Tibial artery (tissue), 4 donors: ENCODE results near the gene AMPD2.
A peak's percentile ranks its signal among the peaks of the same experiment; 100 is the strongest.

ENCODE experiments used
- DNase-seq, 2 donors: peaks; one replicate each; pipeline ENCODE4 v3.0.0-alpha.2; 2019
- H3K27ac ChIP-seq, 2 donors: fragments of 200-600 bp; sonication (generic) in 1 of 2; 1 replicate in 1 of 2; 2 replicates in 1 of 2; pipeline ENCODE4 v1.5.1; 2018 to 2019; ENCODE audit warnings: mild to moderate bottlenecking in 1 of 2
- H3K27me3 ChIP-seq, 2 donors: fragments of 200-600 bp; sonication (generic) in 1 of 2; one replicate each; pipeline versions ENCODE4 v1.5.1 to v1.6.0; 2016 to 2019
- H3K36me3 ChIP-seq, 3 donors: fragments of 200-600 bp; sonication (generic) in 2 of 3; one replicate each; pipeline ENCODE4 v1.5.1; 2016 to 2019; ENCODE audit warnings: mild to moderate bottlenecking in 2 of 3
- H3K4me1 ChIP-seq, 4 donors: fragments of 200-600 bp; sonication (generic) in 2 of 4; 1 replicate in 3 of 4; 2 replicates in 1 of 4; pipeline ENCODE4 v1.5.1; 2016 to 2019
- H3K4me3 ChIP-seq, 2 donors: fragments of 200-600 bp; sonication (generic) in 1 of 2; 1 replicate in 1 of 2; 2 replicates in 1 of 2; pipeline ENCODE4 v1.5.1; 2018 to 2019; ENCODE audit warnings: mild to moderate bottlenecking in 2 of 2
- H3K9me3 ChIP-seq, 3 donors: fragments of 200-600 bp; sonication (generic) in 1 of 3; one replicate each; pipeline ENCODE4 v1.5.1; 2016 to 2019
- intact Hi-C: fragments of 100-400 bp; cut with DNase I; formaldehyde crosslinking; loops from one replicate; pipeline ENCODE4 v1.15.0; 2023; ENCODE audit warnings: low total_unique reads
- TF ChIP-seq, protein P1 (sequence below), 2 experiments: fragments of 200-600 bp in 1 of 2; fragments of 450-650 bp in 1 of 2; IDR thresholded peaks; one replicate each; pipeline ENCODE4 v1.5.1; 2017 to 2019; ENCODE audit warnings: antibody characterized with exemption in 2 of 2, mild to moderate bottlenecking in 1 of 2, moderate library complexity in 1 of 2

Gene AMPD2

GRCh38 chr1:109649491-109649914, 29.9 kb downstream of the AMPD2 start:
- TF ChIP-seq, protein P1, sequence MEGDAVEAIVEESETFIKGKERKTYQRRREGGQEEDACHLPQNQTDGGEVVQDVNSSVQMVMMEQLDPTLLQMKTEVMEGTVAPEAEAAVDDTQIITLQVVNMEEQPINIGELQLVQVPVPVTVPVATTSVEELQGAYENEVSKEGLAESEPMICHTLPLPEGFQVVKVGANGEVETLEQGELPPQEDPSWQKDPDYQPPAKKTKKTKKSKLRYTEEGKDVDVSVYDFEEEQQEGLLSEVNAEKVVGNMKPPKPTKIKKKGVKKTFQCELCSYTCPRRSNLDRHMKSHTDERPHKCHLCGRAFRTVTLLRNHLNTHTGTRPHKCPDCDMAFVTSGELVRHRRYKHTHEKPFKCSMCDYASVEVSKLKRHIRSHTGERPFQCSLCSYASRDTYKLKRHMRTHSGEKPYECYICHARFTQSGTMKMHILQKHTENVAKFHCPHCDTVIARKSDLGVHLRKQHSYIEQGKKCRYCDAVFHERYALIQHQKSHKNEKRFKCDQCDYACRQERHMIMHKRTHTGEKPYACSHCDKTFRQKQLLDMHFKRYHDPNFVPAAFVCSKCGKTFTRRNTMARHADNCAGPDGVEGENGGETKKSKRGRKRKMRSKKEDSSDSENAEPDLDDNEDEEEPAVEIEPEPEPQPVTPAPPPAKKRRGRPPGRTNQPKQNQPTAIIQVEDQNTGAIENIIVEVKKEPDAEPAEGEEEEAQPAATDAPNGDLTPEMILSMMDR (IDR thresholded peaks at IDR 0.05) = peak; percentile 14 to 16
- no peaks in the 10 kb centered on the region for H3K9me3 ChIP-seq
- H3K27me3 ChIP-seq = no peaks in the 10 kb centered on the region
- H3K4me1 ChIP-seq = peaks cover 0 to 16% (median 0%) of the 10 kb centered on the region in 4 donors
- no peak overlapping the region for H3K27ac ChIP-seq
- H3K4me3 ChIP-seq = no peak overlapping the region
- H3K36me3 ChIP-seq = no peaks in the 10 kb centered on the region
- no peak for DNase-seq
- intact Hi-C loops = no loop called here

DNA sequence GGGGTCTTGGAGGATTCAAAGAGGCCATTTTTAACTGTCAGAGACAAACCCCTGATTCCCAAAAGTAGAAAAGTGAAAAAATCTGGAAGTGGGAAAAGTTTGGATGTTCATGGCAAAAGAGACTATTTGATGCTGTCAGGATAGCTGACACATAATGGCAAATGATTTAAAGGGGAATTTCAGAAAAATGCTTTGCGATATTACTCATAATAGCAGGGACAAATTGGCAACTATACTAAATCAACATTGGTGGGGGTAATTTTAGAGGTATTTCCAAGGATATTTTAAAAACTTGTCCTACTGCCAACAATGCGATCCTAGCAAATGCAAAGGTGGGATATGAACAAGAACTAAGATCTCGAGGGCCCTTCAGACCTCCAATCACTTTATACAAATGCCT, 31.0 kb downstream of the AMPD2 start:
- no peak for DNase-seq
- TF ChIP-seq, protein P1 (IDR thresholded peaks at IDR 0.05) = no peak

DNA sequence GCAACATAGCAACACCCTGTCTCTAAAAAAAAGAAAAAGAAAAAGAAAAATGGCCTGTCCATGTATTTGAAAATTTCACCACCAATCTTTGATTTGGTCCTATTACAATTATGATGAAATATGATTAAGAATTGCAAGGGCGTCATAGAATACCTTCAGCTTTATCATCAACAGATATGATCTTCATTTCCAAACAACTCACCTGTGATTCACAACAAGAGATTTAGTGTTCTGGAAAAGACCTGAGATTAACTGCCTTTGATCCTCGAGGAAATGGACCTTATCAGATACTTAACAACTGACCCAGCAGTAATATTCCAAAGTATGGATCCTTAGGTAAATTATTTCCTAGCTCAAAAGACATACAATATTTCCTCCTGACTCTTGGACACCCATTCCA, 32.8 kb downstream of the AMPD2 start:
- TF ChIP-seq, protein P1 (IDR thresholded peaks at IDR 0.05) = no peak
- intact Hi-C loops = loop anchor here (10.0 kb wide), 1 partner anchor 272 kb away; no protein-coding TSS in a partner anchor

More for the DNA sequence above, 31.0 kb downstream of the AMPD2 start:
- intact Hi-C loops = loop anchor here (10.0 kb wide), 1 partner anchor 274 kb away; no protein-coding TSS in a partner anchor
- Histone ChIP-seq H3K27ac (no peak overlapping the region), H3K4me3 (no peak overlapping the region), H3K36me3 (no peaks in the 10 kb centered on the region), H3K4me1 (peaks cover 0 to 27% (median 7%) of the 10 kb centered on the region in 4 donors), H3K9me3 (no peaks in the 10 kb centered on the region), H3K27me3 (no peaks in the 10 kb centered on the region)

DNA sequence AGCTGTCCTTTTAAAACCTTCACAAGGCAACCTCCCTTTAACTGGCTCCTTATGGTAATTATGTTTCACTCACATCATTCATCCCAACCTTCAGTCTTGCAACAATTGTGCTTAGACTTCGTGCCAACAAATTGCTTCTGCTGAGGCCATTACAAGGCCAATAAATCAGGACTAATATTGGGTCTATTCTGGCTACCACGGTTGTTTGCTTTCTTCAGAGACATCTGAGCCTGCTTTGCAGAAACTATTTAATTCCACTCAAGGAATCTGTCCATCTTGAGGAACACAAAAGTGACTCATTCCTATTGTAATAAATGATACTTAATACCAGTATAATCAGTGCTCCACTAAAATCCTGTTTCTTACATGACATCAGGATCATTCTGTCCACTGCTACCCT, 33.7 kb downstream of the AMPD2 start:
- Histone ChIP-seq H3K9me3 (no peaks in the 10 kb centered on the region), H3K4me3 (no peak overlapping the region), H3K27ac (no peak overlapping the region), H3K27me3 (no peaks in the 10 kb centered on the region), H3K36me3 (peaks cover 0 to 8% (median 0%) of the 10 kb centered on the region in 3 donors), H3K4me1 (peaks cover 0 to 35% (median 13%) of the 10 kb centered on the region in 4 donors)
- DNase-seq = no peak
- intact Hi-C loops = loop anchor here (10.0 kb wide), 1 partner anchor 271 kb away; no protein-coding TSS in a partner anchor
- TF ChIP-seq, protein P1 (IDR thresholded peaks at IDR 0.05) = no peak

More for the DNA sequence above, 32.8 kb downstream of the AMPD2 start:
- Histone ChIP-seq H3K27ac (no peak overlapping the region), H3K27me3 (no peaks in the 10 kb centered on the region), H3K36me3 (no peaks in the 10 kb centered on the region), H3K4me3 (no peak overlapping the region), H3K4me1 (peaks cover 0 to 35% (median 13%) of the 10 kb centered on the region in 4 donors), H3K9me3 (no peaks in the 10 kb centered on the region)
- no peak for DNase-seq

- peak in 1 of 2 donors; percentile 35 for DNase-seq
- peak overlapping the region; percentile 92 to 93 for H3K27ac ChIP-seq
- no peak overlapping the region for H3K4me3 ChIP-seq
- intact Hi-C loops = loop anchor here (10.0 kb wide), 1 partner anchor 270 kb away; no protein-coding TSS in a partner anchor
- H3K36me3 ChIP-seq = peaks cover 3 to 20% (median 5%) of the 10 kb centered on the region in 3 donors
- H3K27me3 ChIP-seq = no peaks in the 10 kb centered on the region
- peaks cover 0 to 35% (median 13%) of the 10 kb centered on the region in 4 donors for H3K4me1 ChIP-seq
- TF ChIP-seq, protein P1 (IDR thresholded peaks at IDR 0.05) = no peak
- H3K9me3 ChIP-seq = no peaks in the 10 kb centered on the region
These were observed 34.9 kb downstream of the AMPD2 start for GRCh38 chr1:109654519-109654918.
